Heart left ventricle (tissue), 16 donors: ENCODE results near the gene FBXL17. TPM values are rescaled to one million over a fixed set of nuclear protein-coding genes. Genes with fewer than 3 reads are reported as not detected.

Experiments
- ATAC-seq, 4 donors: fragments of 200-7000 bp; cut with Tn5 transposase; one replicate each; pipeline ENCODE4 v1.9.1; 2020 to 2022; ENCODE audit warnings: moderate library complexity in 4 of 4, mild to moderate bottlenecking in 3 of 4, moderate number of reproducible peaks in 1 of 4
- DNase-seq, 5 donors: peaks; one replicate each; pipeline ENCODE4 v3.0.0-alpha.2; 2020
- H3K27ac ChIP-seq, 12 donors: fragments of 200-600 bp; sonication (generic) in 4 of 12; one replicate each; pipeline versions ENCODE4 v1.5.0 to v1.8.0; 2016 to 2022; ENCODE audit warnings: mild to moderate bottlenecking in 2 of 12
- H3K27me3 ChIP-seq, 9 donors: fragments of 200-600 bp; sonication (generic) in 2 of 9; one replicate each; pipeline versions ENCODE4 v1.5.1 to v1.8.0; 2016 to 2022; ENCODE audit warnings: mild to moderate bottlenecking in 3 of 9
- H3K36me3 ChIP-seq, 9 donors: fragments of 200-600 bp; sonication (generic) in 2 of 9; one replicate each; pipeline versions ENCODE4 v1.5.0 to v1.8.0; 2018 to 2022; ENCODE audit warnings: mild to moderate bottlenecking in 2 of 9
- H3K4me1 ChIP-seq, 12 donors: fragments of 200-600 bp; sonication (generic) in 4 of 12; one replicate each; pipeline versions ENCODE4 v1.5.0 to v1.8.0; 2016 to 2022; ENCODE audit warnings: mild to moderate bottlenecking in 3 of 12
- H3K4me3 ChIP-seq, 12 donors: fragments of 200-600 bp; sonication (generic) in 4 of 12; one replicate each; pipeline versions ENCODE4 v1.5.0 to v1.8.0; 2017 to 2022; ENCODE audit warnings: mild to moderate bottlenecking in 9 of 12, moderate library complexity in 4 of 12
- H3K9me3 ChIP-seq, 12 donors: fragments of 200-600 bp; sonication (generic) in 4 of 12; one replicate each; pipeline versions ENCODE4 v1.5.0 to v1.8.0; 2016 to 2022; ENCODE audit warnings: mild to moderate bottlenecking in 1 of 12
- POLR2A ChIP-seq, 2 donors: fragments of 450-650 bp; IDR thresholded peaks; one replicate each; pipeline ENCODE4 v1.6.1; 2017; ENCODE audit warnings: antibody characterized with exemption in 2 of 2, mild to moderate bottlenecking in 2 of 2, moderate library complexity in 2 of 2
- WGBS, 4 donors: extraction: QIAGEN DNeasy Blood & Tissue Kit in 2 of 4; methylation state at CpG; one replicate each; pipeline versions ENCODE4 v1.1.5 to v1.1.7; 2013 to 2018; 5-methylcytosine and 5-hydroxymethylcytosine counted together
- intact Hi-C, 10 donors: fragments of 100-400 bp; cut with DNase I; formaldehyde crosslinking; loops; one replicate each; pipeline versions ENCODE4 v1.11.1 to v1.14.2; 2022
- polyA plus RNA-seq, 2 donors: library from polyadenylated mRNA; stranded (reverse); fragments of 200-250 nt; gene quantifications; one replicate each; pipeline ENCODE4 v1.2.3, GENCODE V29; 2013
- total RNA-seq, 9 donors: library from RNA; depleted of rRNA in 2 of 9; stranded (reverse); fragments of >200 nt in 2 of 9; fragmentation: NEBNext Ultra II Directional in 3 of 9; extraction: Animal tissue kit (Norgen Biotek cat#: 25700) in 3 of 9; gene quantifications; one replicate each; pipeline versions ENCODE4 v1.1.0 to v1.2.4, GENCODE V29; 2016 to 2023
- TF ChIP-seq, protein P1 (sequence below), 12 donors: fragments of 200-600 bp; sonication (generic) in 4 of 12; IDR thresholded peaks; one replicate each; pipeline versions ENCODE4 v1.5.0 to v1.8.0; 2018 to 2022; ENCODE audit warnings: antibody characterized with exemption in 12 of 12, mild to moderate bottlenecking in 5 of 12
- donor health status: ischemic (EF 13 %, LVEDD 7.1; RV severe dilation, severe dysfunction).
- donor health status: healthy with polysubstance abuse.
- donor health status: DM: no; HTN: yes; CAD: no.
- donor health status: DM: no; HTN: no; CAD: no.
- donor health status: ischemic (EF 25% LVEDD 6.9; RV normal size, moderate dysfunction).
- donor health status: ischemic (EF 25% LVEDD 5.7; RV mildly dilated, moderate dysfunction).
- donor health status: healthy.
- donor health status: DM: yes; HTN: yes; CAD: no.
- donor health status: ischemic (EF 35%, LVEDD 5.7; RV mildly dilated, moderate dysfunction).
- donor health status: nonischemic (EF 11% LVEDD 7.7; RV severe dilation, severe dysfunction).
- donor health status: DM: yes; HTN: yes; CAD: no.
- donor health status: PGD.
- donor health status: ischemic (EF 29% LVEDD 5.4; RV normal size, mild dysfunction).
- donor health status: nonischemic (EF 23%, LVEDD 6.1; RV moderate dilation, normal function).

Gene FBXL17
- total and polyA plus RNA-seq, 11 donors, result 10.2 to 39.4 (median 33.1) TPM

DNA sequence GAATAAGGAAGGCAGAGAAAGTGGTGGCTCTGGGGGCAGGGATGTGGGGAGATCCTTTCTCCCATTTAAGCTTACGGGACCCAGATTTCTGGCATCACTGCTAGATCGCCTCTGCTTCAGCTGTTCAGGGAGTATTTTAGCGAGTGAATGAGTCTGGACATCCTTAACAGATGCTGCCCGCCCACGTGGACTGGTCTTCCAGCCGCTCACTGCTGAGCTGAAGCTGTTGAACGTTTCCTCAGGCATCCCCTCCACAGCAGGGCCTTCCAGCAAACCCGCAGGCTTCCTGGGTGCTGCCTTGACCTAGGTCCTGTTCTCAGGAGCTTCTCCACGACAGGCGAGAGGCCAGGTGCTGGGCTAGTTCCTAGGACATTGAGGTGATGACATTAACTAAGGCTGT lies 566.8 kb downstream of the FBXL17 start:
- H3K9me3 ChIP-seq, result no peaks in the 10 kb centered on the region
- intact Hi-C loops, result no loop called here
- peaks cover 0 to 13% (median 0%) of the 10 kb centered on the region in 12 donors for H3K4me1 ChIP-seq
- DNase-seq, result peak in 1 of 5 donors; percentile 51
- no peak for ATAC-seq
- H3K36me3 ChIP-seq, result no peaks in the 10 kb centered on the region
- no peak overlapping the region for H3K4me3 ChIP-seq
- TF ChIP-seq, protein P1, sequence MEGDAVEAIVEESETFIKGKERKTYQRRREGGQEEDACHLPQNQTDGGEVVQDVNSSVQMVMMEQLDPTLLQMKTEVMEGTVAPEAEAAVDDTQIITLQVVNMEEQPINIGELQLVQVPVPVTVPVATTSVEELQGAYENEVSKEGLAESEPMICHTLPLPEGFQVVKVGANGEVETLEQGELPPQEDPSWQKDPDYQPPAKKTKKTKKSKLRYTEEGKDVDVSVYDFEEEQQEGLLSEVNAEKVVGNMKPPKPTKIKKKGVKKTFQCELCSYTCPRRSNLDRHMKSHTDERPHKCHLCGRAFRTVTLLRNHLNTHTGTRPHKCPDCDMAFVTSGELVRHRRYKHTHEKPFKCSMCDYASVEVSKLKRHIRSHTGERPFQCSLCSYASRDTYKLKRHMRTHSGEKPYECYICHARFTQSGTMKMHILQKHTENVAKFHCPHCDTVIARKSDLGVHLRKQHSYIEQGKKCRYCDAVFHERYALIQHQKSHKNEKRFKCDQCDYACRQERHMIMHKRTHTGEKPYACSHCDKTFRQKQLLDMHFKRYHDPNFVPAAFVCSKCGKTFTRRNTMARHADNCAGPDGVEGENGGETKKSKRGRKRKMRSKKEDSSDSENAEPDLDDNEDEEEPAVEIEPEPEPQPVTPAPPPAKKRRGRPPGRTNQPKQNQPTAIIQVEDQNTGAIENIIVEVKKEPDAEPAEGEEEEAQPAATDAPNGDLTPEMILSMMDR (IDR thresholded peaks at IDR 0.05), result no peak
- no peak for TF ChIP-seq POLR2A (IDR thresholded peaks at IDR 0.05)
- no peaks in the 10 kb centered on the region for H3K27me3 ChIP-seq
- WGBS, 4 donors, result 68 to 82% (median 81%) methylated on average over 9 to 10 of the region's 10 CpGs
- no peak overlapping the region for H3K27ac ChIP-seq

DNA sequence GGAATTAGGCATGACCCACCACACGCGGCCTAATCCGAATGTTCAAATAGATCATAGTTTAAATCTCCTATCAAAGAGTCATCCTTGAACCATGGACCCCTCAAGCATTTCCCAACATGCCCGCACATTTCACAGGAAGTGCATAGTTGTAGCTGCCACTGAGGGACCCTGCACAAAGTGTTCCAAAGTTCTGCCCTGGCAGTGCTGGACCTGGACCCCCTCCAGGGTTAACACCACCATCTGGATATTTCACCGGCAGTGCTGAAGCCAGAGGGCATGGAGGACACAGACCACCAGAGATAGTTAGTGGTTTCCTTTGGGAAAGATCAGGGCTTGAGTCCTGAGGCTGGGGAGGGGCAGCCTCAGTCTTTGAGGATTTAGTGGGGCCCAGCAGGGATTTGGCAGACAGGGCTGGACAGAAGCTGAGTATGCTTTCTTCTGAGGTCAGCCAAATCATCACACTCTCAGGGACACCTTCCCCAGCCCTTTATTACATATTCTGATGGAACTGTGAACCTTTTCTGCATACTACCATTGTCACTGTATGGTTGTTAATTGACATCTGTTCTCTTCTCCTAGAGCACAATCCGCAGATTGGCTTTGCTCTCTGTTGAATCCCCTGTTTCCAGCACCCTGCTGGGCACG lies 567.6 kb downstream of the FBXL17 start:
- intact Hi-C loops, result no loop called here
- no peaks in the 10 kb centered on the region for H3K27me3 ChIP-seq
- H3K36me3 ChIP-seq, result no peaks in the 10 kb centered on the region
- peaks cover 0 to 13% (median 0%) of the 10 kb centered on the region in 12 donors for H3K4me1 ChIP-seq
- ATAC-seq (no peak), DNase-seq (no peak)
- no peak for TF ChIP-seq POLR2A (IDR thresholded peaks at IDR 0.05)
- TF ChIP-seq, protein P1 (IDR thresholded peaks at IDR 0.05), result no peak
- 70 to 84% (median 76%) methylated on average over 6 to 7 of the region's 7 CpGs for WGBS, 4 donors
- H3K4me3 ChIP-seq, result no peak overlapping the region
- no peaks in the 10 kb centered on the region for H3K9me3 ChIP-seq
- no peak overlapping the region for H3K27ac ChIP-seq

DNA sequence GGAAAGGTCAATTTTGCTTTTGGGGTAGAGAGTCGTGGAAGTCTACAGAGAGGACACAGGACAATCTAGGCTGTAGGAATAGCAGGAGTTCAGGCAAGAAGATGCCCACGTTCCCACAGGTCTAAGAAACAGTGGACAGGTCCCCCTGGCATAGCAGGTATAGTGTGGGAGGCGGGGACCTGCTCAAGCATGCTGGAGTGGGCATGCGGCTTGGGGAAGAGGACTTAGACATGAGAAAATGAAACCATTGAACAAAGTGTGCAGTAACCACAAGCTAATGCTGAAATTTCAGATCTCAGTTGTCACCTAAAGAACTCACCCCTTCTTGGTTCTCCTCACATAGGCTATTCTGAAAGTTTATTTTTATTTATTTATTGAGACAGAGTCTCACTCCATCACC lies 568.3 kb downstream of the FBXL17 start:
- H3K27me3 ChIP-seq, result no peaks in the 10 kb centered on the region
- 85 to 91% (median 88%) methylated on average over 4 of the region's 4 CpGs for WGBS, 4 donors
- TF ChIP-seq, protein P1 (IDR thresholded peaks at IDR 0.05), result no peak
- no peak for TF ChIP-seq POLR2A (IDR thresholded peaks at IDR 0.05)
- H3K27ac ChIP-seq, result no peak overlapping the region
- H3K9me3 ChIP-seq, result no peaks in the 10 kb centered on the region
- intact Hi-C loops, result no loop called here
- no peaks in the 10 kb centered on the region for H3K36me3 ChIP-seq
- H3K4me3 ChIP-seq, result no peak overlapping the region
- ATAC-seq (no peak), DNase-seq (no peak)
- H3K4me1 ChIP-seq, result peaks cover 0 to 13% (median 0%) of the 10 kb centered on the region in 12 donors

DNA sequence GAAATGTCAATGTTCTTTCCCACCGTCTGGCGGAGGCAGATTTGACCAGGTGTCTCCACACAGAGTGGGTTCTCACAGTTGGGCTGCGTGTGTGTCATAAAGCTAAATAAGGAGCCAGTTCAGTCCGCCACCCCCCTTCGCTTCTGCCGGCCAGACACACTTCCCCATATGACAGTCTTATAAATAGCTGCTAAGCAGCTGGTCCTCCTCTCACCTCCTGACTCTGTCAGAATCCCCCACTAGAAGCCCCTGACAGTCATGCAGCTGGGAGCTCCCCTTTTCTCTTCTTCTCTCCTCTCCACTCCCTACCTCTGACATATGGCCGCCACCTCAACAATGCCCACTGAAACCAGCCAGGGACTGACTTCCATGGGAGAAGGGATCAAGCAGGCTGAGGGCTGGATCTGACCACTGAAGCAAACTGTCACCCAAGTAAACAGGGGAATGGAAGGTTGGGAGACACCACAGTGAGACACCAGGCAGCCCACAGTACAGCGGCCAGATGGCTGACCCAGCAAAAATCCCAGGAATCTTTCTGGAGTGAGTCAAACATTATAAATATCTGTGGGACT lies 569.2 kb downstream of the FBXL17 start:
- ATAC-seq (peak; percentile 86 to 95 (median 92)), DNase-seq (peak; percentile 52 to 71 (median 59))
- Histone ChIP-seq H3K27ac (peak overlapping the region in 9 of 12 donors; percentile 4 to 76 (median 70)), H3K27me3 (no peaks in the 10 kb centered on the region), H3K36me3 (no peaks in the 10 kb centered on the region), H3K9me3 (no peaks in the 10 kb centered on the region), H3K4me1 (peaks cover 0 to 13% (median 0%) of the 10 kb centered on the region in 12 donors), H3K4me3 (peak overlapping the region in 1 of 12 donors; percentile 7)
- WGBS, 4 donors, result 42 to 50% (median 46%) methylated on average over 8 of the region's 8 CpGs
- intact Hi-C loops, result no loop called here
- TF ChIP-seq POLR2A (IDR thresholded peaks at IDR 0.05), result no peak
- TF ChIP-seq, protein P1 (IDR thresholded peaks at IDR 0.05), result no peak
